Hematopoietic multipotent progenitor cell treated with erythropoietin and hydrocortisone succinate and interleukin-3 and kit ligand, for 4 days (in vitro differentiated cells): ENCODE measurements around the gene MAP1B.

Experiments
- DNase-seq: peaks from one replicate; pipeline ENCODE4 v3.0.0-alpha.2; 2015

Gene MAP1B

DNA sequence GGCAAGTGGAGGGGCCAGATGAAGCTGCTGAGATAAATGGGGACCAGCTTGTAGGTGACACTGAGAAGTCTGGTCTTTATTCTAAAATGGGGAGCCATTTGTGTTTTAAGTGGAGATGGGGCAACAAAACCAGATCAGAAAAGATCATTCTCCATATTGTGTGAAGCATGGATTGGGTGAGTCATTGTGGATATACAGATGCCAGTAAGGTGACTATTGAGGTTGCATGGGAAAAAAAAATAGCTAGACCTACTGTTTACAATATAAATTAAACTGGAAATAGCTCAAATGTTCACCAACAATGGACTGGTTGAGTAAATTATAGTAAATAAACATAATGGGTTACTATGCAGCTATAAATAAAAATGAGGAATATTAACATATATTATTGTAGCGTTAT lies 5.4 kb upstream of the MAP1B start:
- DNase-seq: no peak

GRCh38 chr5:72106817-72107130 lies 501 bp upstream of the MAP1B start:
- no peak for DNase-seq

GRCh38 chr5:72107901-72108201 lies 576 bp downstream of the MAP1B start:
- DNase-seq: peak; percentile 32

- peak; percentile 61 for DNase-seq
Measured at GRCh38 chr5:72108202-72109061, 1.2 kb downstream of the MAP1B start.

DNA sequence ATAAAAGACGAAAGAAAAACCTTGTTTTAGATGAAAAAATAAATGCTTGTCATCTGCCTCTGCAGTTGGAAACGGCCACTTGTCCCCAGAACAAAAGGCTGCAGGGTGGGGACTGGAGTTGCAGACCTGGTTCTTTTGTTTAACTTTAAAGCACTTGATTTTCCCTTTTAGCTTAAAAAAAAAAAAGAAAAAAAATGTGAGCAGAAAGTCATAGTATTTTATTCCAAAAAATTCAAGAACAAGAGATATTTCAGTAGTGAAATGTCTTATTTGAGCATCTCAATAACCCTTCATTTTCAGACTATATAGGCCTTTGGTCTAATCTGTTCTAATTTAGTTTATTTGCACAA lies 1.8 kb downstream of the MAP1B start:
- DNase-seq: no peak

GRCh38 chr5:72109625-72110024 lies 2.4 kb downstream of the MAP1B start:
- no peak for DNase-seq

DNA sequence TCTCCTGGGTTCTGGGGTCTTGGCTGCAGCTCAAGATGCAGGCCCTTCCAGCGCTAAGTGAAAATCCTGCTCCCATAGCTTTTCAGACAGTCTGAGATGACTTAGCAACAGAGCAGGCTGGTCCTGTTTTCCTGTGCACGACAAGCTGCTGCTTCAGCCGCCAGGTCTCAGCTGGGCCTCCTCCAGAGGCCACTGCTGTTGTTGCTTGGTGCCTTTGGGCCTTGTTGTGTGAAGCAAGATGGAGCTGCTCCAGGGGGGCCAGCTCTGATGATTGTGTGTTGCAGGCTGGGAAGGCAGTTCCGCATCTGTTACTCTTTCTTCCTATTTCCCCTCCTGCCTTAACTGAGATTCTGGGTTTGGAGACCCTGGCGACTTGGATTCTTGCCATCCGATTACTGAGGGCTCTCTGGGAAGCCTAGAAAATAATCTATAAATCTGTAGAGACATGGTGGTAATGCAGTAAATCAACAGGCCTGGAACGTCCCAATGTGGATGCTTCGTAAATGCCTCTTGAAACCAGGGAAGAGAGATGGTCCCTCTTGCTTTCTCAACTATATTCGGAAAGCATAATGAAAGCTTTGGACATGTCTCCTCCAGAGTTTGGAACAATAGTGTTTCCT lies 3.2 kb downstream of the MAP1B start:
- DNase-seq: no peak

- no peak for DNase-seq
Measured at GRCh38 chr5:72112389-72112788, 5.1 kb downstream of the MAP1B start.

DNA sequence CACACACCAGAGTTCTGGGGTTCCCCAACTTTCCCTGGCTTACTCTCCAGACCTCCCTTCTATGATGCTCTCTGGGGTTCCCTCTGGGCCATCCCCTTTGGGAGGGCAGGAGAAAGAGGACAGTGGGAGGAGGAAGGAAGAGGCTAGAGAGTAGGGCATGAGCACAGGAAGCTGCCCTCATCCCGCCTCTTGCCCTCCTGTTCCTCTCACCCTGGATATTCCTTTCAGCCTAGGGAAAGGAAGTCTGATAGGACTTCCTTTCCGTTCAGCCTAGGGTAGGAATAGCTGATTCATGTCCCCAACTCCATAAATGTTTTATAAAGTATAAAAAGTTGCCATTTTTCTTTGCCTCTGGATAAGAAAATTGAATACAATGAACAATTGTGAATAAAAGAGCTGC lies 7.4 kb downstream of the MAP1B start:
- no peak for DNase-seq

DNA sequence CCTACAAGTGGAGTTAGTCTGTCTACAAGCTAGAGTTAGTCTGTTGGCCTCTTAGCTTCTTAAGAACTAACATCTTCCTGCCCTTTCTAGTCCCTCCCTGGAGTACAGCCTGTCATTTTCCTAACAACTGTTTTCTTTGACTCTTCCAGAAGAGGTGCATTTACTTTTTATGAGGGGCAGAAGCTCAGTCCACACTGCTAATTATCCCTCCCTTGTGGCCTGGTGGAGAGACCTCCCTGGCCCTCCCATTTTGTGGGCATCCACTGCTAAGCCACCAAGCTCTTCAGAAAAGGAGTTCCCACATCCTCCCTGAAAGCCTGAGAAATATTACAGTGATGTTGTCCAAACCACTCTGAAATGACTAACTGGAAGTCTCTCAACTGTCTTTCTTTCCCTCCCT lies 8.0 kb downstream of the MAP1B start:
- DNase-seq: no peak

DNA sequence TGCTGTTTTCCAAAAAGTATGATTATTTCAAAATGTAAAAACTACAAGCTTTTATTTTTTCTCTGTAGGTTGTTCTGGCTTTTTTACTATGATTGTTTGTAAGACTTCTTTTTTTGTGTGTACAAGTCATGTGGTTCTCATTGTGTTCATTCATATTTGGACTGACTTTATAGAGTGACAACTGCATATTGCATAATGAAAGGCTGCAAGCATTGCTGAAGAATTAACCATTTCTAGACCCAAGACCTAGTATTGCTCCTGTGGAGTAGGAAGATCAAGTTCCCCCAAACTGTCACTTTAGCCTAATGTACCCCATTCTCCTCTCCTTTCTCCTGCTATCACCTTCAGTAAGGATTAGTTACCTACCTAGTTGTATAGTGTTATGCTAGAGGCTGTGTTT lies 10.0 kb downstream of the MAP1B start:
- DNase-seq: no peak

DNA sequence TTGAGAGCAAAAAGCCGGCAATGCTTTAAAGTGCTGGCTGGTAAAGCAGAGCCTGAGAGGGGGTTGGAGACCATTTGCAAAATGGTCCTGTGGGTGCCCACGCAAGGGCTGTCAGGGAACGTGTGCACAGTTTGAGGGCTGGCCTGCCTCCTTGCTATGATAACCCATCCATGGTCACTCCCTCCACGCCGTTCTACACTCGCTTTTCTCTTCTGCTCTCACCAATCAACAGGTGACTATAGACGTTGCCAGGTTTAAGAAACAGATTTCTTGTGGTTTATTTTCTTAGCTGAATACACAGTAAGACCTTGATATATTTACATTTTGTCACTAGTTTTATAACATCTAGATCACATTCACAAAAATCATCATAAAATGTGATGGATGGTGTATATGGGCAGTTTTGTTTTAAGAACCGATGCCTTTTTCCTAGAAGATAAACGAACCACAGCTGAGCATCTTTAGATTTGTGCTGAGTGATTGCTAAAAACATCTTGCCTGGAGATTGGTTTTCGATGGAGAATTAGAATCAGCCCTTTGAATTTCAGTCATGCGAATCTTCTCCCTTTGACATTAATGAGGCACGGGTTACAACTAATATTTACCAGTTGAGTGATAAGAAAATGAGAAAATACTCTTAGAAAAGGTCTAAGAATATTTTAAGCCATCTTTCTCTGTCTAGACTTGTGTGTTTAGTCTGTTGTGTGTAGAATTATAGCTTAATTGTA lies 13.9 kb downstream of the MAP1B start:
- DNase-seq: no peak

- DNase-seq: no peak
Measured at GRCh38 chr5:72121780-72122445, 14.6 kb downstream of the MAP1B start.

- DNase-seq: no peak
Measured at GRCh38 chr5:72122602-72123001, 15.3 kb downstream of the MAP1B start.

GRCh38 chr5:72123764-72124376 lies 16.6 kb downstream of the MAP1B start:
- no peak for DNase-seq

- DNase-seq: no peak
Measured at GRCh38 chr5:72125271-72125940, 18.1 kb downstream of the MAP1B start.

DNA sequence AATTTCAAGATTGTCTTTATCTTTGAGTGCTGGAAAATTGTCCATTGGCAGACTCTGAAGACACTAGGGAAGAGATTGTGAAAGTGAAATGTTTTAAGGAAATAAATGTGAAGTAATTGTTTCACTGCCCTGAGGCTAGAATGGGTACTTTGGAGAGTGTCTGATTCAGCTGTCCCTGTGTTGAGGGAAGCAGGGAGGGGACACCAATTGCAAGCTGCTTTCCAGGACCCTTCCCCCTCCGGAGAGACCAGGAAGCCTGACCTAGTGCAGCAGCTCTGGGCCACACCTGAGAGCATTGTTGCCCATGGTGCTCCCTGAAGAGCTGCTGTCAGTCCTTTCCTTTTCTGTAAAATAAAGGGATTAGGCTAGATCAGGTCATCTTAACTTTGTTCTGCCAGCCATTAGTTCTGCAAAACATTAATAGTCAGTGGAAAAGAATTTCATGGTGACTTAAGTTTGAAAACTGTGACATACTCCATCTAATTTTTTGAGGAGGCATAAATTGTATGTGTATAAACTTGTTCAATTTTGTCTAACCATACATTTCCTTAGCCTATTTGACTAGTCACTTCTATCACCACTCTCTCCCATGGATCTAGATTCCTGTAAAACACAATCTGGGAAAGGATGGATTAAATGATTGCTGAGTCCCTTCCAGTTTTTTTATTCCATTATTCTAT lies 18.8 kb downstream of the MAP1B start:
- DNase-seq: no peak

DNA sequence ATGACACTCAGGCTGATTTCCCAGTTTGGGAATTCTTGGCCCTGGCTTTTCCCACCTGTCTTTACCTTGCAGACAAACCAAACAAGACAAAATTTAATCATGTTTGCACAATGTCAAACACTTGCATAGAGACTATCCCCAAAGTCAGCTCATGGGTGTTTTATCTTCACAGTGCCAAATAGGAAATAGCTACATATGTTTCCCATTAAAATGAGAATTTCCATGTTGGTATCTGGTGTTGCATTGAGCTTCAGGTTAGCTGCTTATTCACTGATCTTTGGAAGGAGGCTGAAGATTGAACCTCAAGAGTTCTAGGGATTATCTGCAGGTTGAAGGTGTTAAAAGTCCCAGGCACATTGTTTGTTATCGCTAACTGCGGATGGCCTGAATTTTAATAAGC lies 19.5 kb downstream of the MAP1B start:
- no peak for DNase-seq

GRCh38 chr5:72129725-72130124 lies 22.4 kb downstream of the MAP1B start:
- DNase-seq: no peak

DNA sequence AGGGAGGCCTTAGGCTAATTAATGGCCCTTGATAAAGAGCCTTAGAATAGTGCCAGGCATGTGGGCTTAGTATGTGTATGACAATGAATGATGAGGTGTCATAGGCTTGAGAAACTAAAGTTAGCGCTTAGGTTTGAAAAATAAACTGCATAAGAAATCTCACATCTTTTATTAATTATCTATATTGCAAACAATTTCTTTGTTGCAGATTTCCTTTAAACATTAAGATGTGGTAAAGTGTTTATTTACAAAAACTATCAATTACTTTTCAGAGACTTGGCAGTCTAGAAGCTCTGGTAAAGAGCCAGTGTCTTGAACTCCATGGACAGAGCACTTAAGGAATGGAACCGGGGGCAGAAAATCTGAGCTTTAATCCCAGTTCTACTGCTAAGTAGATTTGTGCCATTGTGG lies 23.1 kb downstream of the MAP1B start:
- DNase-seq: no peak

DNA sequence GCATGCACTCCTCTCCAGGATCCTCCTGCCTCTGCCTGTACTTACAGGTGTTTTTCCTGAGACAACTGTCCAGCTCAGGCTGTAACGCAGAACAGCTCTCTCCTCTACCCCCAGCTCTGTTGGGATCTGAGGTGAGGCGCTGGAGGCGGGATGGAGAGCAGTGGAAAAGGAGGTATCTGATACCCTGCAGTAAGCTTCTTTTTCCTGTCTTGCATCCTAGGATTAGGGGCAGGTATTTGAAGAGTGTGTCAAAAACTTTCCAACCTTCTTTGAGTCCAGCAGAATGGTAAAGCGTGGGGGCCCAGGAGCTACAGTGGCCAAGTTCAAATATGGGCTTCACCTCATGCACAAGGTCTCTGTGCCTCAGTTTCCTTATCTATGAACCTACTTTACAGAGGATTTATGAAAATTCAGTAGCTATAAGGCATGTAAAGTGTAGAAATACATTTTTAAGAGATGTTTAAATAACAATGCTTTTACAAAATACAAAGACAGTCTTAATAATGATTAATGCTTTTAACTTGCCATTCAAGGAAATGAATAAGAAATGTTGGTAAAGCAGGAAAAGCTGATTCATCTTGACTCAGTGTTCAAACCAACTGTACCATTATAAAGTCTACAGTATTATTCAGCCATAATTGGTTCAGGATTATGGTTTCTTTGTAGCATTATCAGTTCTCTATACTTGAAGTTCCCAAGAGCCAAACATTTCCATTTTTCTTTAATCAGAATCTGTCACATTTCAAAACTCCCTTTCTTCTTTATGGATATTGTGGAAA lies 26.1 kb downstream of the MAP1B start:
- no peak for DNase-seq
